Activated CD8-positive, alpha-beta T cell treated with anti-CD3 and anti-CD28 coated beads for 36 hours (primary cell): Measurements from ENCODE around the gene GARIN3. TPM values are rescaled to one million over a fixed set of nuclear protein-coding genes. Genes with fewer than 3 reads are reported as not detected.

ENCODE experiments used
- ATAC-seq: fragments of 200-7000 bp; cut with Tn5 transposase; one replicate; pipeline ENCODE4 v1.10.0; 2021; ENCODE audit warnings: mild to moderate bottlenecking, moderate library complexity
- CTCF ChIA-PET: fragments of 350-600 bp; sonication (Branson Sonifier 250); formaldehyde crosslinking; loops from one replicate; lab custom pipeline; 2021; ENCODE audit warnings: antibody characterized with exemption; lab: Charles Lee
- POLR2A ChIA-PET: fragments of 350-600 bp; sonication (Branson Sonifier 250); formaldehyde crosslinking; loops from one replicate; lab custom pipeline; 2021; ENCODE audit warnings: antibody characterized with exemption; lab: Charles Lee
- DNase-seq: peaks from one replicate; pipeline ENCODE4 v3.0.0-alpha.2; 2020
- H3K27ac Mint-ChIP-seq: one replicate; pipeline ENCODE4 v1.8.0; 2021; ENCODE audit warnings: mild to moderate bottlenecking, mixed read lengths
- H3K27me3 Mint-ChIP-seq: one replicate; pipeline ENCODE4 v1.8.0; 2021; ENCODE audit warnings: mixed read lengths
- H3K36me3 Mint-ChIP-seq: one replicate; pipeline ENCODE4 v1.8.0; 2021; ENCODE audit warnings: low read depth, mixed read lengths
- H3K4me1 Mint-ChIP-seq: one replicate; pipeline ENCODE4 v1.8.0; 2021; ENCODE audit warnings: low read depth, mixed read lengths
- H3K4me3 Mint-ChIP-seq: one replicate; pipeline ENCODE4 v1.8.0; 2021; ENCODE audit warnings: mild to moderate bottlenecking, moderate library complexity, mixed read lengths
- H3K9me3 Mint-ChIP-seq: one replicate; pipeline ENCODE4 v1.8.0; 2021; ENCODE audit warnings: mixed read lengths
- CTCF ChIP-seq: fragments of 200-600 bp; IDR thresholded peaks from one replicate; pipeline ENCODE4 v1.8.0; 2022; ENCODE audit warnings: antibody characterized with exemption, mild to moderate bottlenecking
- intact Hi-C: fragments of 100-400 bp; cut with micrococcal nuclease; formaldehyde crosslinking; loops from one replicate; pipeline ENCODE4 v1.10.0; 2022
- total RNA-seq, 2 experiments: library from RNA; stranded (reverse); gene quantifications; one replicate each; pipeline ENCODE4 v1.2.3, GENCODE V29; 2021

The GARIN3 gene
- total RNA-seq, 2 experiments from 2014 or later, result 0.77 to 1.1 TPM

DNA sequence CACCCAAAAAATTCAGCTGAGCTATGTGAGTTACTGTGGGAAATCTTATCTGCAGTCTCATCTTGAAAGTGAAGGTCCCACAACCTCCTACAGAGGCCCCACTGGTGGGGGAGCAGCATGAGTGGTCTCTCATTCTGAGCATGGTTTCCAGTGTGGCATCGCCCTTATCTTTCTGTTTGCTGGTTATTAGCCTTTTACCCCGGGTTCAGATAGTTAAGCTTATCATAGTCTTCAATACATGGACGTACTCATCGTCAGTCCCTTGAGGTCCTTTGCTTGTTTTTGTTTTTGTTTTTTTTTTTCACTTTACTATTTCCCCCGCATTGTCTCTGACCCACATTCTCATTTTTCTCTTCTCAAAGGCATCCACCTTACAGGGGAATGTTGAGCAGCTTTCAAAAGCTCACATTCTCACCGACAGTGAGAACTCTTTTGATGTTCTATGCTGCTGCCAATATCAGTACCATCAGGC lies 49.5 kb downstream of the GARIN3 start:
- peaks cover 35% of the 10 kb centered on the region for H3K4me1 Mint-ChIP-seq
- no peaks in the 10 kb centered on the region for H3K27me3 Mint-ChIP-seq
- ChIA-PET CTCF (interaction anchor here (1.0 to 3.4 kb wide), 6 partner anchors 11 to 197 kb away, joined by 3 to 20 read pairs (median 4); no protein-coding TSS in a partner anchor), POLR2A (interaction anchor here (0.8 to 2.4 kb wide), 8 partner anchors 9 to 201 kb away, joined by 3 to 11 read pairs (median 4); partner anchors contain the start of gene MED7)
- peak overlapping the region; percentile 54 for H3K4me3 Mint-ChIP-seq
- ATAC-seq (peak; percentile 74), DNase-seq (peak; percentile 75)
- peaks cover 5% of the 10 kb centered on the region for H3K9me3 Mint-ChIP-seq
- H3K36me3 Mint-ChIP-seq, result peaks cover 5% of the 10 kb centered on the region
- intact Hi-C loops, result no loop called here
- peak overlapping the region; percentile 84 for H3K27ac Mint-ChIP-seq
- TF ChIP-seq CTCF, result no peak

- Mint-ChIP-seq H3K4me1 (peaks cover 38% of the 10 kb centered on the region), H3K36me3 (peaks cover 2% of the 10 kb centered on the region), H3K9me3 (no peaks in the 10 kb centered on the region), H3K27me3 (no peaks in the 10 kb centered on the region), H3K4me3 (no peak overlapping the region), H3K27ac (no peak overlapping the region)
- no peak for ATAC-seq
- ChIA-PET CTCF (interaction anchor here (0.8 to 3.4 kb wide), 7 partner anchors 10 to 195 kb away, joined by 3 to 20 read pairs (median 4); no protein-coding TSS in a partner anchor), POLR2A (interaction anchor here (1.5 to 2.4 kb wide), 4 partner anchors 10 to 171 kb away, joined by 4 to 11 read pairs (median 6); partner anchors contain the start of gene MED7)
- intact Hi-C loops, result no loop called here
- no peak for DNase-seq
- no peak for TF ChIP-seq CTCF
These were observed 50.6 kb downstream of the GARIN3 start for GRCh38 chr5:157115502-157115901.

DNA sequence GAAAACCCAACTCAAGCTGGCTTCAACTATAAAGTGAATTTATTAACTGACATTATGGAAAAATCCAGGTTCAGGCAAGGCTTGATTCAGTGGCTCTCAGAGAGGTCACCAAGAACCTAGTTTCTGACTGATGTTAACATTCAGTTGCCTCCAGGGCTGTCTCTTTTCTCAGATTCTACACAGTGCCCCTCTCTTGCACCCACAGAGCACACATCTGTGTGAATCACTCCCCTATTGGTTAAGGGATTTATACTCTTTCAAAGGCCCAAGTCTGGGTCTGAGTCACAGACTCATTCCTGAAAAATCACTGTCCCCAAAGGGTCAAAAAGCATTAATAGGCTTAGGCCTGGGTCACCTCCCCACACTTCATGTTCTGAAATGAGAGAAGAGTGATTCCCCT lies 51.1 kb downstream of the GARIN3 start:
- intact Hi-C loops, result no loop called here
- no peak overlapping the region for H3K4me3 Mint-ChIP-seq
- POLR2A ChIA-PET, result interaction anchor here (2.0 to 2.4 kb wide), 2 partner anchors 14 to 28 kb away, joined by 8 to 11 read pairs; partner anchors contain the start of gene MED7
- no peak for TF ChIP-seq CTCF
- peaks cover 40% of the 10 kb centered on the region for H3K4me1 Mint-ChIP-seq
- DNase-seq, result no peak
- CTCF ChIA-PET, result interaction anchor here (0.8 to 3.4 kb wide), 4 partner anchors 17 to 195 kb away, joined by 3 to 20 read pairs (median 4); no protein-coding TSS in a partner anchor
- no peaks in the 10 kb centered on the region for H3K27me3 Mint-ChIP-seq
- peak; percentile 27 for ATAC-seq
- peak overlapping the region; percentile 12 for H3K27ac Mint-ChIP-seq
- peaks cover 2% of the 10 kb centered on the region for H3K36me3 Mint-ChIP-seq
- H3K9me3 Mint-ChIP-seq, result no peaks in the 10 kb centered on the region

GRCh38 chr5:157113002-157113401 lies 53.1 kb downstream of the GARIN3 start:
- POLR2A ChIA-PET, result interaction anchor here (0.8 kb wide), 1 partner anchor 57 kb away, joined by 3 read pairs; no protein-coding TSS in a partner anchor
- intact Hi-C loops, result no loop called here
- H3K4me3 Mint-ChIP-seq, result no peak overlapping the region
- H3K36me3 Mint-ChIP-seq, result peaks cover 4% of the 10 kb centered on the region
- H3K9me3 Mint-ChIP-seq, result no peaks in the 10 kb centered on the region
- peak; percentile 52 for DNase-seq
- ATAC-seq, result no peak
- H3K27me3 Mint-ChIP-seq, result no peaks in the 10 kb centered on the region
- no peak for TF ChIP-seq CTCF
- H3K27ac Mint-ChIP-seq, result peak overlapping the region; percentile 65
- peaks cover 56% of the 10 kb centered on the region for H3K4me1 Mint-ChIP-seq
- CTCF ChIA-PET, result no interaction called here

Other genes starting within 250 kb of the GARIN3 start
- 1 to 10 TPM in 1 of 2 experiments, under 1 TPM in 1; 0.83 to 1.2 TPM for gene TIMD4, start 203.0 kb downstream of the GARIN3 start, total RNA-seq
- under 1 TPM in 1 of 2 experiments, not detected in 1; 0.54 TPM for gene HAVCR1, start 107.1 kb downstream of the GARIN3 start, total RNA-seq
- 10 to 100 TPM; 28.7 to 34.6 TPM for gene HAVCR2, start 57.2 kb downstream of the GARIN3 start, total RNA-seq
- 10 to 100 TPM; 13.6 to 13.7 TPM for gene MED7, start 23.4 kb downstream of the GARIN3 start, total RNA-seq
- 100 to 1,000 TPM; 229 to 236 TPM for gene ITK, start 14.6 kb upstream of the GARIN3 start, total RNA-seq
- gene CYFIP2, start 99.9 kb upstream of the GARIN3 start, total RNA-seq, result 100 to 1,000 TPM; 350 to 351 TPM